Heart right ventricle (tissue), 16 donors: ENCODE measurements around the gene CEP55. TPM values are rescaled to one million over a fixed set of nuclear protein-coding genes. Genes with fewer than 3 reads are reported as not detected.
"Not testable (repeated sequence)": the region's sequence is repeated elsewhere in the genome, so short reads cannot be mapped to it uniquely, and the experiment has no call there.

ENCODE experiments used
- ATAC-seq, 8 donors: fragments of 200-7000 bp; cut with Tn5 transposase; one replicate each; pipeline ENCODE4 v1.9.1; 2020; ENCODE audit warnings: mild to moderate bottlenecking in 8 of 8, moderate library complexity in 8 of 8, moderate number of reproducible peaks in 1 of 8
- DNase-seq, 2 donors: peaks; one replicate each; pipeline ENCODE4 v3.0.0-alpha.2; 2020
- H3K27ac ChIP-seq, 10 donors: fragments of 200-600 bp; sonication (generic) in 2 of 10; one replicate each; pipeline versions ENCODE4 v1.5.0 to v1.8.0; 2020 to 2022; ENCODE audit warnings: mild to moderate bottlenecking in 3 of 10
- H3K27me3 ChIP-seq, 7 donors: fragments of 200-600 bp; one replicate each; pipeline ENCODE4 v1.8.0; 2021 to 2022; ENCODE audit warnings: mild to moderate bottlenecking in 2 of 7
- H3K36me3 ChIP-seq, 9 donors: fragments of 200-600 bp; sonication (generic) in 1 of 9; one replicate each; pipeline versions ENCODE4 v1.5.0 to v1.8.0; 2020 to 2022; ENCODE audit warnings: mild to moderate bottlenecking in 2 of 9
- H3K4me1 ChIP-seq, 9 donors: fragments of 200-600 bp; sonication (generic) in 1 of 9; one replicate each; pipeline versions ENCODE4 v1.5.0 to v1.8.0; 2020 to 2022; ENCODE audit warnings: mild to moderate bottlenecking in 4 of 9
- H3K4me3 ChIP-seq, 10 donors: fragments of 200-600 bp; sonication (generic) in 2 of 10; one replicate each; pipeline versions ENCODE4 v1.5.0 to v1.8.0; 2020 to 2022; ENCODE audit warnings: mild to moderate bottlenecking in 7 of 10, moderate library complexity in 2 of 10
- H3K9me3 ChIP-seq, 11 donors: fragments of 200-600 bp in 10 of 11; sonication (generic) in 2 of 11; one replicate each; pipeline versions ENCODE4 v1.5.0 to v1.8.0; 2013 to 2022; ENCODE audit warnings: mild to moderate bottlenecking in 2 of 11, control low read depth in 1 of 11, moderate library complexity in 1 of 11
- WGBS, 2 donors: extraction: QIAGEN DNeasy Blood & Tissue Kit; methylation state at CpG; one replicate each; pipeline ENCODE4 v1.1.7; 2013; ENCODE audit warnings: inconsistent platforms in 1 of 2; 5-methylcytosine and 5-hydroxymethylcytosine counted together
- intact Hi-C, 10 donors: fragments of 100-400 bp; cut with DNase I; formaldehyde crosslinking; loops; one replicate each; pipeline versions ENCODE4 v1.11.1 to v1.14.2; 2022
- polyA plus RNA-seq, 2 donors: library from polyadenylated mRNA; stranded (reverse); fragments of 200-250 nt; gene quantifications; one replicate each; pipeline ENCODE4 v1.2.3, GENCODE V29; 2013
- total RNA-seq, 10 donors: library from RNA; stranded (reverse); fragmentation: NEBNext Ultra II Directional in 3 of 10; extraction: Animal tissue kit (Norgen Biotek cat#: 25700) in 3 of 10; gene quantifications; one replicate each; pipeline versions ENCODE4 v1.2.1 to v1.2.4, GENCODE V29; 2021 to 2023
- TF ChIP-seq, protein P1 (sequence below), 9 donors: fragments of 200-600 bp; sonication (generic) in 2 of 9; IDR thresholded peaks; one replicate each; pipeline versions ENCODE4 v1.5.0 to v1.8.0; 2021 to 2022; ENCODE audit warnings: antibody characterized with exemption in 9 of 9, mild to moderate bottlenecking in 5 of 9, moderate library complexity in 1 of 9
- donor health status: Arrhythmogenic right ventricular cardiomyopathy.
- donor health status: ischemic (EF 13 %, LVEDD 7.1; RV severe dilation, severe dysfunction).
- donor health status: healthy with polysubstance abuse.
- donor health status: DM: no; HTN: yes; CAD: no.
- donor health status: DM: no; HTN: no; CAD: no.
- donor health status: ischemic (EF 25% LVEDD 6.9; RV normal size, moderate dysfunction).
- donor health status: ischemic (EF 25% LVEDD 5.7; RV mildly dilated, moderate dysfunction).
- donor health status: healthy.
- donor health status: DM: yes; HTN: yes; CAD: no.
- donor health status: Ischemic cardiomyopathy.
- donor health status: ischemic (EF 35%, LVEDD 5.7; RV mildly dilated, moderate dysfunction).
- donor health status: nonischemic (EF 11% LVEDD 7.7; RV severe dilation, severe dysfunction).
- donor health status: DM: yes; HTN: yes; CAD: no.
- donor health status: PGD.
- donor health status: ischemic (EF 29% LVEDD 5.4; RV normal size, mild dysfunction).
- donor health status: nonischemic (EF 23%, LVEDD 6.1; RV moderate dilation, normal function).

CEP55 gene
- total and polyA plus RNA-seq, 12 donors = 0.13 to 4.4 (median 0.22) TPM; not detected in 3

DNA sequence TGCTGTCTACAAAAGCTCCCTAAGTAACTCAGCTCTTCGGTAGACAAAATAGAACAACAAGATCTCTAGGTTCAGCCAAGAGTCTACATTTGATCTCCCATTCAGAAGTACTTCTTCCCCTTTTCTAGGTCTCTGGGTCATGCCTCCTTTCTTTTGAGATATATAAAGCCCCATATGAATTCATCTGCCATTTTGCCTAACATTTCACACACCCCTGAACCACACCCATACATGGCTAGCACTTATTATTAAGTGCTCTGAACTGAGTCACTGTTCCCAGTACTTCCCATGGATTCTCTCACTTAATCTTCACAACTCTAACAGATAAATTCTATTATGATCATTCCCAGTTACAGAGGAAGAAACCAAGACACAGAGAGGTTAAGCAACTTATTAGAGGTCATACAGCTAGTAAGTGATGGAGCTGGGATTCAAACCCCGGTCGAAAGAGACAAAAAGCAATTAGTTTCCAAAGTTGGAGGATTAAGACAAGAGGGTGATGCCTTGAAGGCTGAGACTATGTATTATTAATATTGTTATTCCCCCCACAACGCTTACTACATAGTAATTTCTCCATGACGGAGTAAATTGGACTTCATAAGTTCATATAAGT is 31.5 kb upstream of the CEP55 start:
- peaks cover 0 to 8% (median 0%) of the 10 kb centered on the region in 9 donors for H3K36me3 ChIP-seq
- DNase-seq (no peak), ATAC-seq (no peak)
- 80 to 89% methylated on average over 5 of the region's 5 CpGs for WGBS, 2 donors
- intact Hi-C loops = loop anchor here in 1 of 10 donors (5.0 kb wide), 1 partner anchor 48 kb away; no protein-coding TSS in a partner anchor
- TF ChIP-seq, protein P1, sequence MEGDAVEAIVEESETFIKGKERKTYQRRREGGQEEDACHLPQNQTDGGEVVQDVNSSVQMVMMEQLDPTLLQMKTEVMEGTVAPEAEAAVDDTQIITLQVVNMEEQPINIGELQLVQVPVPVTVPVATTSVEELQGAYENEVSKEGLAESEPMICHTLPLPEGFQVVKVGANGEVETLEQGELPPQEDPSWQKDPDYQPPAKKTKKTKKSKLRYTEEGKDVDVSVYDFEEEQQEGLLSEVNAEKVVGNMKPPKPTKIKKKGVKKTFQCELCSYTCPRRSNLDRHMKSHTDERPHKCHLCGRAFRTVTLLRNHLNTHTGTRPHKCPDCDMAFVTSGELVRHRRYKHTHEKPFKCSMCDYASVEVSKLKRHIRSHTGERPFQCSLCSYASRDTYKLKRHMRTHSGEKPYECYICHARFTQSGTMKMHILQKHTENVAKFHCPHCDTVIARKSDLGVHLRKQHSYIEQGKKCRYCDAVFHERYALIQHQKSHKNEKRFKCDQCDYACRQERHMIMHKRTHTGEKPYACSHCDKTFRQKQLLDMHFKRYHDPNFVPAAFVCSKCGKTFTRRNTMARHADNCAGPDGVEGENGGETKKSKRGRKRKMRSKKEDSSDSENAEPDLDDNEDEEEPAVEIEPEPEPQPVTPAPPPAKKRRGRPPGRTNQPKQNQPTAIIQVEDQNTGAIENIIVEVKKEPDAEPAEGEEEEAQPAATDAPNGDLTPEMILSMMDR (IDR thresholded peaks at IDR 0.05) = no peak
- no peak overlapping the region for H3K4me3 ChIP-seq
- peak overlapping the region in 9 of 10 donors; percentile 29 to 93 (median 84) for H3K27ac ChIP-seq
- H3K9me3 ChIP-seq = peaks cover 0 to 3% (median 0%) of the 10 kb centered on the region in 11 donors
- H3K4me1 ChIP-seq = peaks cover 12 to 86% (median 46%) of the 10 kb centered on the region in 9 donors
- H3K27me3 ChIP-seq = no peaks in the 10 kb centered on the region

DNA sequence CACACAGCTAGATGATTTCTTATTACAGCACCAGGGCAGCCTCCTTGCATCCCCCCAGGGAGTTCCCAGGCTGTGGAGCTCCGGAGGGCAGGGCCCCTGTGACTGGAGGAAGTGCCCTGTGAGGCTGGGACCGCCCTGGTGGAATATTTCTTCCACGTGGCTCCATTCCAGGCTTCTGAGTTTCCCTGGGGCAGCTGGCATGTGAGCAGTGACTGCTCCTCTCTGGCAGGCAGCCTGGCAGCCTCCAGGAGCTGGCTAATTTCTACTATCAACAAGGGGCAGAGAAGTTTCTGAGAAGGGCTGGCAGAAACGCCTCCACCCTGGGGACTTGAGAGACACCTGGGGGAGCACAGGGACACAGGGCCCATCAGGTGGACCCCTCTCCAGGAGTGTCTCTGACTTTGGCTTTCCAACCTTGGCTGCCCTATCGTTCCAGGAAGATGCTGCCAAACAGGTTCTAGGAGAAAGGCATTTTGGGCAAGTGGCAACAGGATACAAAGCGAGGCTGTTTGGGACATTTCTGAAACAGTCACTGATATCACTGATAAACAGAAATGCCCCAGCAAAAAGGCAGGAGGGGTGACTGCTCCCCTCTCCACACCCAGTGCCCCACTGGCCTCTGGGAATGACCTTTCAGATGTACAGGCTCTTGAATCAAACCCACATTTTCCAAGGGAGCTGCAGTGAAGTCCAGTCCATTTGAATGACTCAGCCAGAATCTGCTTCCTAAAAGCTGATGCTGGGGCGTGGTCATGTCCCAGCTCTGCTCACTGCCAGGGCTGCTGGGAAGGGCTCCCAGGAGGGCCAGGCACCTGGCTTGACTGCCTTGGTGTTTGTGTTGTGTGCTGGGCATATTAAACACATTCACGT is 30.4 kb upstream of the CEP55 start:
- ATAC-seq = peak; percentile 66 to 90 (median 86)
- peak; percentile 74 to 87 for DNase-seq
- Histone ChIP-seq H3K27me3 (no peaks in the 10 kb centered on the region), H3K9me3 (peaks cover 0 to 3% (median 0%) of the 10 kb centered on the region in 11 donors), H3K36me3 (peaks cover 0 to 8% (median 0%) of the 10 kb centered on the region in 9 donors), H3K4me1 (peaks cover 12 to 88% (median 46%) of the 10 kb centered on the region in 9 donors), H3K27ac (peak overlapping the region; percentile 73 to 93 (median 88)), H3K4me3 (peak overlapping the region in 1 of 10 donors; percentile 16)
- WGBS, 2 donors = 21 to 24% methylated on average over 8 of the region's 8 CpGs
- intact Hi-C loops = loop anchor here in 1 of 10 donors (5.0 kb wide), 1 partner anchor 49 kb away; no protein-coding TSS in a partner anchor
- TF ChIP-seq, protein P1 (IDR thresholded peaks at IDR 0.05) = no peak

DNA sequence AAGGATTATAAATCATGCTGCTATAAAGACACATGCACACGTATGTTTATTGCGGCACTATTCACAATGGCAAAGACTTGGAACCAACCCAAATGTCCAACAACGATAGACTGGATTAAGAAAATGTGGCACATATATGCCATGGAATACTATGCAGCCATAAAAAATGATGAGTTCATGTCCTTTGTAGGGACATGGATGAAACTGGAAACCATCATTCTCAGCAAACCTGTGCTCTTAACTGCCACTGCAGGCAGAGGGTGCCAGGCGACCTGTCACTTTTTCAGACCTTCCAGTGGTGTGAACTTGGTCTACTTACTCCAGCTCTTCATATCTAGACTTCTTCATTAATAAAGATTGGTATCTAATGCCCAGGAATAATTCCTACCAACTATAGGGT is 28.8 kb upstream of the CEP55 start:
- H3K4me3 ChIP-seq, ATAC-seq, H3K36me3 ChIP-seq, DNase-seq, H3K27me3 ChIP-seq, H3K9me3 ChIP-seq: not testable (repeated sequence)
- Histone ChIP-seq H3K27ac (peak overlapping the region in 5 of 10 donors; percentile 40 to 70 (median 56)), H3K4me1 (peaks cover 12 to 85% (median 51%) of the 10 kb centered on the region in 9 donors)
- 91 to 93% methylated on average over 2 to 3 of the region's 4 CpGs for WGBS, 2 donors
- intact Hi-C loops = loop anchor here in 1 of 10 donors (5.0 kb wide), 1 partner anchor 50 kb away; no protein-coding TSS in a partner anchor

DNA sequence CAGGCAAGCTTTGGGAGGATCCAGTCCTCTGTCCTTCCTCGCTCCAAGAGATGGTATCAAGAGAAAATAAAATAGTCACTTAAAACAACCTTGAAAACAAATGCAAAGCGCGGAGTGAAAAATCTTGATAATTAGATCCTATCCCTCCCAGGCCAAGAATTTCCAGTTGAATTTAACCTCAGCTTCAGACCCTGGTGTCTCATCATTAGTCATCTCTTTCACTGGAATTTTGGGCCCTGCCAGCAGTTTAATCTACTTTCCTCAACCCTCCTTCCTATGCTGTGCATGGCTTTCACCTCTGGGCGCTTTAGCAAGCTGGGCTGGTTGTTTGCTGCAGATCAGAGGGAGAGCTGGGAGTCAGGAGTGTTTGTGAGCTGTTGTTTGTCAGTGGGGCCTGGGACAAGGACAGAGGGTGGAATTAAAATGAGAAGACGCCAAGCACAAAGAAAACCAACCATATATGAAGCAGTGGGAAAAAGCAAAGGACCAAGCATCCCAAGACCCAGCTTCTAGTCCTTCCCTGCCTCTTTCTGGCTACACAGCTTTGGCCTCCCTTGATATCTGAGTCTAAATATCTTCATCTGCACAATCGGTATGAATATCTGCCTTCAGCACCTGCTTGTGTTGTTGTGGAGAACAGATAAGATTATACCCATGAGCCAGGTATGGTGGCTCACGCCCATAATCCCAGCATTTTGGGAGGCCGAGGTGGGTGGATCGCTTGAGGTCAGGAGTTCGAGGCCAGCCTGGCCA is 27.8 kb upstream of the CEP55 start:
- TF ChIP-seq, protein P1 (IDR thresholded peaks at IDR 0.05) = no peak
- DNase-seq = no peak
- H3K4me3 ChIP-seq = no peak overlapping the region
- peak overlapping the region in 9 of 10 donors; percentile 20 to 70 (median 53) for H3K27ac ChIP-seq
- H3K4me1 ChIP-seq = peaks cover 12 to 85% (median 54%) of the 10 kb centered on the region in 9 donors
- peaks cover 0 to 8% (median 0%) of the 10 kb centered on the region in 9 donors for H3K36me3 ChIP-seq
- intact Hi-C loops = loop anchor here in 1 of 10 donors (5.0 kb wide), 1 partner anchor 51 kb away; no protein-coding TSS in a partner anchor
- ATAC-seq = peak in 1 of 8 donors; percentile 6
- WGBS, 2 donors = 79 to 81% methylated on average over 10 of the region's 10 CpGs
- no peaks in the 10 kb centered on the region for H3K27me3 ChIP-seq
- H3K9me3 ChIP-seq = peaks cover 0 to 3% (median 0%) of the 10 kb centered on the region in 11 donors
